HepG2 (cell line): Measurements from ENCODE around the gene CACNA2D3.

ENCODE experiments used
- POLR2AphosphoS5 ChIP-seq: IDR thresholded peaks from 2 replicates; pipeline ENCODE4 v1.6.1; 2012; ENCODE audit warnings: low read depth, low read length
- ZNF101 ChIP-seq: sonication (generic); formaldehyde crosslinking; IDR thresholded peaks from 2 replicates; pipeline ENCODE4 v1.4.0; 2020; ENCODE audit warnings: mild to moderate bottlenecking, low read depth, missing genetic modification reagents, borderline replicate concordance
- ZNF383 ChIP-seq: sonication (generic); formaldehyde crosslinking; IDR thresholded peaks from 2 replicates; pipeline ENCODE4 v1.4.0; 2020; ENCODE audit warnings: missing genetic modification reagents, mild to moderate bottlenecking, borderline replicate concordance
- TF ChIP-seq, protein P1 (sequence below): sonication (generic); formaldehyde crosslinking; IDR thresholded peaks from 2 replicates; pipeline ENCODE4 v1.5.0; 2020; ENCODE audit warnings: mild to moderate bottlenecking, missing genetic modification reagents, moderate library complexity

DNA sequence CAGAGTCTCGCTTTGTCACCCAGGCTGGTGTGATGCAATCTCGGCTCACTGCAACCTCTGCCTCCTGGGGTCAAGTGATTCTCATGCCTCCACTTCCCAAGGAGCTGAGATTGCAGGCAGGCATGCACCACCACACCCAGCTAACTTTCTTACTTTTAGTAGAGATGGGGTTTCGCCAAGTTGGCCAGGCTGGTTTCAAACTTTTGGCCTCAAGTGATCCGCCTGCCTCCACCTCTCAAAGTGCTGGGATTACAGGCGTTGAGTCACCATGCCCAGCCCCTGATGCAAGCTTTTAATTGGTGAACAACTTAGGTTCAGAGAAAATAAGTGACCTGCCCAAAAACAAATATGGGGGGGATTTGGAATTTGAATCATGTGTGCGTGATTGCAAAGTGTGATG is 559.4 kb downstream of the CACNA2D3 start:
- TF ChIP-seq ZNF101 (no peak), POLR2AphosphoS5 (no peak), ZNF383 (CRISPR knock-in tag) (no peak)
- TF ChIP-seq, protein P1, sequence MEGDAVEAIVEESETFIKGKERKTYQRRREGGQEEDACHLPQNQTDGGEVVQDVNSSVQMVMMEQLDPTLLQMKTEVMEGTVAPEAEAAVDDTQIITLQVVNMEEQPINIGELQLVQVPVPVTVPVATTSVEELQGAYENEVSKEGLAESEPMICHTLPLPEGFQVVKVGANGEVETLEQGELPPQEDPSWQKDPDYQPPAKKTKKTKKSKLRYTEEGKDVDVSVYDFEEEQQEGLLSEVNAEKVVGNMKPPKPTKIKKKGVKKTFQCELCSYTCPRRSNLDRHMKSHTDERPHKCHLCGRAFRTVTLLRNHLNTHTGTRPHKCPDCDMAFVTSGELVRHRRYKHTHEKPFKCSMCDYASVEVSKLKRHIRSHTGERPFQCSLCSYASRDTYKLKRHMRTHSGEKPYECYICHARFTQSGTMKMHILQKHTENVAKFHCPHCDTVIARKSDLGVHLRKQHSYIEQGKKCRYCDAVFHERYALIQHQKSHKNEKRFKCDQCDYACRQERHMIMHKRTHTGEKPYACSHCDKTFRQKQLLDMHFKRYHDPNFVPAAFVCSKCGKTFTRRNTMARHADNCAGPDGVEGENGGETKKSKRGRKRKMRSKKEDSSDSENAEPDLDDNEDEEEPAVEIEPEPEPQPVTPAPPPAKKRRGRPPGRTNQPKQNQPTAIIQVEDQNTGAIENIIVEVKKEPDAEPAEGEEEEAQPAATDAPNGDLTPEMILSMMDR (CRISPR knock-in tag), result no peak
